ENCODE measurements around the gene SMTN.
"Not testable (repeated sequence)": the region's sequence is repeated elsewhere in the genome, so short reads cannot be mapped to it uniquely, and the experiment has no call there.

The SMTN gene

DNA sequence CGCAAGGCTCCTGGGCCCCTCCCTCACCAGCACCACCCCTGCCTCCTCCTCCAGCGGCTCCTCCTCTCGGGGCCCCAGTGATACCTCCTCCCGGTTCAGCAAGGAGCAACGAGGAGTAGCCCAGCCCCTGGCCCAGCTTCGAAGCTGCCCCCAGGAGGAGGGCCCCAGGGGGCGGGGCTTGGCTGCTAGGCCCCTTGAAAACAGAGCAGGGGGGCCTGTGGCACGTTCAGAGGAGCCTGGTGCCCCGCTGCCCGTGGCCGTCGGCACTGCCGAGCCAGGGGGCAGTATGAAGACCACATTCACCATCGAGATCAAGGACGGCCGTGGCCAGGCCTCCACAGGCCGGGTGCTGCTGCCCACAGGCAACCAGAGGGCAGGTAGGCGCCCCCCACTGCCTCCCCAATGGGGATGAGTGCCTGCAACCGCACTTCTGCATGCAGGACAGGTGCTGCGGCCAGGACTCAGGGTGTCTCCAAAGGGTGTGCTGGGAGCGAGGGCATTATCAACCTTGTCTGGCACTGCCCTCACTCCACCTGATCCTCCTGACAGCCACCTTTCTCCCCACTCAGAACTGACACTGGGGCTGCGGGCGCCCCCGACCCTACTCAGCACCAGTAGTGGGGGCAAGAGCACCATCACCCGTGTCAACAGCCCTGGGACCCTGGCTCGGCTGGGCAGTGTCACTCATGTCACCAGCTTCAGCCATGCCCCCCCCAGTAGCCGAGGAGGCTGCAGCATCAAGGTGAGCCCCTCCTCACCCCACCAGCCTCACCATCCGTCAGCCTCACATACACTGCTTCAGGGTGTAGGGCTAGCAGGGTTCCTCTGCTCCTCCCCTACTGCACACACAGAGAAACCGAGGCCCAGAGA lies 10.2 kb downstream of the SMTN start:
- DNase-seq: no peak

DNA sequence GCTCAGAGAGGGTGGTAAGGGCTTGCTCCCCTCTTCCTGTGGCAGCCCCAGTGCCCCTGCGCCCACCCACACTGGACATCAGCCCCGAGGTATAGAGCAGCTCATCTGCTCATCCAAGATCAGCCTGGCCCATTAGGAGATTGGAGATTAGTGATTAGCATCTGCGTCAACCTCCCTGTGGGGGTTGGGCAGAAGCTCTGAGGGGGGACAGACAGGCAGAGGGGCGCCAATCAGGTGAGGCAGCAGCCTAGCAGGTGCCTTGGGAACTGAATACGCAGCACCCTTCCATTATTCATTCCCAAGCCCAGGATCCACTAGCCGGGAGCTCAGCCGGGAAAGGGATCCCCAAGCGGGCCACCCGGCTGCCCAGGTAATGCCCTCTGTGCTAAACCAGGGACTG lies 11.0 kb downstream of the SMTN start:
- DNase-seq: no peak

GRCh38 chr22:31093086-31093850 lies 12.2 kb downstream of the SMTN start:
- DNase-seq: no peak

- no peak for DNase-seq
Measured at GRCh38 chr22:31094021-31094551, 13.0 kb downstream of the SMTN start.

- DNase-seq: no peak
Measured at GRCh38 chr22:31094741-31095140, 13.6 kb downstream of the SMTN start.

DNA sequence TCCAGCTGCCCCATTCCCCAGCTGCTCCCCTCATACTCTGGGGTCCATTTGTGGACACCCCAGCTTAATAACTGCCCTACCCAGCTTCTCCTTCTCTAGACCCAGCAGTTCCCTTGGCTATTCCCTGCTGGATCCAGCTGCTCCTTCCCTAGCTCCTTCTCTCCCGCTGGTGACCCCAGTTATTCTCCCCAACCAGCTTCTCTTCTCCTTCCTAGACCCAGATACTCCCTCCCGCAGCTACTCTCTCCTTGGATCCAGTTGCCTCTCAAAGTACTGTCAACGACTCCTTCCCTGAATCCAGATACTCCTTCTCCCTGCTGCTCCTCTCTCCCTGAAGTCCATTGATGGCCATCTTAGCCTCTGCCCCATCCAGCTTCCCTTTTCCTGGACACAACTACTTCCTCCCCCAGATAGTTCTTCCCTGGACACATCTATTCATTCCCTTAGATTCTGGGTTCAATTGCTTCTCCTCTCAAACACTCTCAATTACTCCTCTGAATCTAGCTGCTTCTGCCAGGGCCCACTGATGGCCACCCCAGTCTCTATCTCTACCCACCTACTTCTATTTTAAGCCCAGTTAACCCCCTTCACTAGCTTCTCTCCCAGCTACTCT lies 14.6 kb downstream of the SMTN start:
- no peak for DNase-seq

- no peak for DNase-seq
Measured at GRCh38 chr22:31096657-31097279, 15.7 kb downstream of the SMTN start.

DNA sequence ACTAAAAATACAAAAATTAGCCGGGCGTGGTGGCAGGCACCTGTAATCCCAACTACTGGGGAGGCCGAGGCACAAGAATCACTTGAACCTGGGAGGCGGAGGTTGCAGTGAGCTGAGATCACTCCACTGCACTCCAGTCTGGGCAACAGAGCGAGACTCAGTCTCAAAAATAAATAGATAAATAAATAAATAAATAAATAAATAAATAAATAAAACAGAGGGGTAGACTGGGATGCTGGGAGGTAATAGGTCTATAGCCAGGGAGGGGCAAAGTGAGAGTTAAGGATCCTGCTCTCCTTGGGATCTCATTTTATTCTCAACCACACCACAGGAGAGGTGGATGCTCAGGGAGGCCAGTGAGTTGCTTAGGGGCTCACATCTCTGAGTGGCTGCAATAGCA lies 16.4 kb downstream of the SMTN start:
- DNase-seq: not testable (repeated sequence)

DNA sequence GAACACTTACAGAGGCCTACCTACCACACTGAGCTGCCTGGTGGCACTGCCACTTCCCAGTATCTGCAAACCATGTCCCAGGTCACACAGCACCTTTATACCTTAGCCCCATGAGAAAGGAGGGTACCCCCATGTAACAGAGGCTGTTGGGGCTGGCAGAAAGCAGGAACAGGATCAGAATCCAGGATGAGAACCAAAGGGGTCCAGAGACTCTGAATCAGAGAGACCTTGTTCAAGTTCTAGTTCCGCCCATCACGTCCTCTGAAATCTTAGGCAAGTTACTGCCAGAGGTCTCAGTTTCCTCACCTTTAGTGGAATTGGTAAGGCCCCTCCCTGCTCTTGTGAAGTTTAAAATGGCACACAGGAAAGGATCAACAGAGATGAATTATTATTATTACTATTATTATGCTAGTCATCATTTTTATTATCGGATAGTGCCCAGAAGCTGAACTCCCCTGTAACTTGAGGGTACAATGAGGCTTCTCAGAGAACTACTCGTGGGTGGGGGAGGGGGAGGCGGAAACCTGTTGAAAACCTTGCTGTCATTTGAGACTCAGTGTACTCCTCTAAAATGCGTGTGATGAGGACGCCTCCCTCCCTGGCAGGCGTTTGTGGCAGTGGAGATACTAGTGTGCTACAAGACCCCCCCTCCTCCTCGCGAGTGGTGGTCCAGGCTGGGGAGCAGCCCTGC lies 17.0 kb downstream of the SMTN start:
- no peak for DNase-seq

- no peak for DNase-seq
Measured at GRCh38 chr22:31098632-31099110, 17.6 kb downstream of the SMTN start.

DNA sequence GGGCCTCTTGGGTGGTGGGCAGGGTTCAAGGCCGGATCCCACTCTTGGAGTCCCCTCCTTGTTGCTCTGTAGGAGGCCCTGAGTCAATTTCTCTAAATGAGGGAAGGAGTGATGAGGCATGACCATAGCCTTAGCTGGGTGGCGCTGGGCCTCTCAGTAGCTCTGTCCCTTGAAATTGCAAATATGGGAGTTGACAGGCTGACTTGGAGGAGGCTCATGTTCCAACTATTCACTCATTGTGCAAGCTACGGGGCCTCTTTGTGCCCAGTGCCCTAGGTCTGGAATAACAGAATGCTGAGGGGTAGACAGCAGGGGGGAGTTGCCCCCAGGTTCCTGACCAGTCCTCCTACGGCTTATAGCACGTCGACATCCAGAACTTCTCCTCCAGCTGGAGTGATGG lies 18.3 kb downstream of the SMTN start:
- DNase-seq: no peak

DNA sequence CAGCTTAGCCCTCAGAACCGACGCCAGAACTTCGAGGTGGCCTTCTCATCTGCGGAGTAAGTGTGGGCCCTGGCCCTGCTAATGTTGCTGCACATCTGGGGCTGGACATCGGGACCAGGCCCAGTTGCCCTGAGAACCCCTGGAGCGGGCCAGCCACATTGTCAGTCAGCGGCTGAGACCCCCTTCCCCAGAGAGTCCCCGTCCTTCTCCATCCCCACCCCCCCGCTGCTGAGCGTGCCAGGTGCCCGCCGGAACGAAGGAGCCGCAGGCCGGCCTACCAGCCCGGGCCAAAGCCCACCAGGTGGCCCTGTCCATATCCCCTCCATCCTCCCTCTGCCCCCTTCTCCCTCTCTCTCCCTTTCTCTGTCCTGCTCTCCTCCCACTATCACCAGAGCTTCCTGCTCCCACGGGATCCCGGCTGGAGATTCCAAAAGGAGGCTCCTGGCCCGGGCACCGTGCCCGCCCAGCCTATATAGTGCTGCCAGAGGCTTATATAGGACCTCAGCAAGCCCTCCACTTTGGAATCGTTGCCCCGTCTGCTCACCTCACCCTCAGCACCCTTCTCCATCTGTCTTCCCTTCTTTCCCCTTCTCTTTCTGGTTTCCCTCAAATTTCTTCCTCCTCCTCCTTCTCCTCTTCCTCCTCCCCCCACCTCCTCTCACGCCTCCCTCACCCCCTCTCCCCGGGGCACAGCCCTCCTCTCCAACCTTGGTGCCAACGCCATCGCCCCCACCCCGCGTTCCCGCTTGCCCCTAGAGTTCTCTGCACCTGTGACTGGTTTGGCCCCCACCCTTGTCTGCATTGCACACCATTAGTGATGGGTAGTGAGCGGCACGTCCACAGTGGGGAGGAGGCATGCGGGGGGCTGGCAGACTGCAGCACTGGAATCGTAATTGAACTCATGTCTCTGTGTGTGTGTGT lies 19.0 kb downstream of the SMTN start:
- DNase-seq: no peak

DNA sequence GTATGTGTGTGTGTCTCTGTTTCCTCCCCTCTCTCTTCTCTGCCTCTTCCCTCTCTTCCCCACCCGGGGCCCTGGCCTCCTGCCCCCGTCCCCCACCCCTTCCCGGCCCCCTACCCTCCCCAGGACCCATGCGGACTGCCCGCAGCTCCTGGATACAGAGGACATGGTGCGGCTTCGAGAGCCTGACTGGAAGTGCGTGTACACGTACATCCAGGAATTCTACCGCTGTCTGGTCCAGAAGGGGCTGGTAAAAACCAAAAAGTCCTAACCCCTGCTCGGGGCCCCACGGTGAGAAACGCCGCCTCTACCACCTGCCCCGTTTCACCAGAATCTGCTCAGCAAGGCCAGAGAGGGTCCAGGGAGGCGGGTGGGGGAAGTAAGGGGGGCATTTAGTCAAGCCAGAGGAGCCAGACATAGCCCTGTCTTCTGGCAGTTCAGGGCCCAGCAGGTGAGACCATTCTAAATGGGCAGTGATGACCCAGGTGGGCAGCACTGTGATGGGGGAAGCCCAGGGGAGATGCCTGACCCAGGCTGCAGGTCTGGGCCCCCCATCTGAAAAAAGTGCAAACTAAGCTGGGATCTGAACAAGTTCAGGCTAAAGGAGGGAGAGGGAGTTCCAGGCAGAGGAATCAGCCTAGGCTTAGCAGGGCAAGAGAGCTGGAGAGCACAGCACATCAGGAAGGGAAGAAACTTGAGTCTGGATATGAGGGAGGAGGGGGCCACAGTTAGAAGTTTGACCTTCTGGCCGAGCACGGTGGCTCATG lies 19.8 kb downstream of the SMTN start:
- no peak for DNase-seq

- DNase-seq: no peak
Measured at GRCh38 chr22:31102441-31103081, 21.4 kb downstream of the SMTN start.

DNA sequence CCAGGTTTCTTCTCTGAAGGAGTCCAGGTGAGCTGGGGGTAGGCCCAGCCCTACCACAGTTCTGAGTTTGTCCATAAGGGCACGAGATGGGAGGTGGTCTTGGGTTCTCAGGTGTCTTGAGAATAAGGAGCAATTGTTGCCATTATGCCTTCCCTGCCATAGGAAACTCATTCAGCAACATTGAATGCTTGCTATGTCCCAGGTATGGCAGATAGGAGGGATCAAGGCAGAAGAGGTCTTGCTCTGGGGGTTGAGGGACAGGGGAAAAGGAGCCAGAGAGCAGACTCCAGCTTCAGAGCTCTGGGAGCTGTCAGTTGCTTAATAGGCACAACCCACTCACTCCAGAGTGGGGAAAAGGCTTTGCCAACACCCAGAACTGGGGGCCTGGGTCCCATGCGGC lies 22.0 kb downstream of the SMTN start:
- no peak for DNase-seq

GRCh38 chr22:31103899-31104694 lies 23.0 kb downstream of the SMTN start:
- no peak for DNase-seq

- DNase-seq: no peak
Measured at GRCh38 chr22:31104869-31105268, 23.8 kb downstream of the SMTN start.

DNA sequence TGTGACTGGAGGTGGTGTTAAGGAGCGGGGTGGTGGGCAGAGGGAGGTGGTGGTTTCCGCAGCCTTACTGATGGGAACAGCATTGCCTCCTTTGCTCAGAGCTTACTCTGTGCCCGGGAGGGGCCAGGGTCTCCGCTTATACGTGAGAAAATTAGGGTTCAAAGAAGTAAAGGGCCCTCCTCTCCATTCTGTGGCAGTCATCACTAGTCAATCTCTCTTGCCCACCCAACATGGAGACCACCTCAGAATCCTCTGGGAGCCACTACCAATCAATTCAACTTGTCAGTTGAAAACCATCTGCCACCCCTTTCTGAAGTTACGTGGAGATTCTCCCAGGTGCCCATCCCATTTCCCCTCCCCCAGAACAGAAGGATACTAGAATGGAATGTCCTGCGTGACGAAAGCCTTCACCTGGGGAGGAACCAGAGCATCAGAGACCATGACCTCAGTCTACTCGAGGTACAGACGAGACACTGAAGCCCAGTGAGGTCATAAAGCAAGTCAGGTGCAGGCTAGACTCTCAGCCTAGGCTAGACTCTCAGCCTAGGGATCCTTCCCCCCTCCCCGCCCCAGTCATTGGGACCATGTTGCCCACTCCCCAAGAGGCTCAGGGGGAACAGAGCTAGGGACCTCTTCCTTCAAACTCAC lies 24.3 kb downstream of the SMTN start:
- DNase-seq: no peak
